Endothelial cell of umbilical vein (primary cell): Measurements from ENCODE around the gene ATP5ME. TPM values are rescaled to one million over a fixed set of nuclear protein-coding genes. Genes with fewer than 3 reads are reported as not detected.

Experiments used
- BruUV-seq: library from RNA; stranded (reverse); fragments of 400-500 nt; replicated peaks from 2 replicates; lab custom pipeline; 2021; lab: Mats Ljungman, UMichigan
- CTCF ChIA-PET: fragments of 300-600, 350-600 bp; sonication (Branson Sonifier 250); formaldehyde crosslinking; loops from one replicate; lab custom pipeline; 2021; ENCODE audit warnings: antibody characterized with exemption, inconsistent platforms; lab: Charles Lee
- POLR2A ChIA-PET: fragments of 300-600, 350-600 bp; sonication (Branson Sonifier 250); formaldehyde crosslinking; loops from one replicate; lab custom pipeline; 2021; ENCODE audit warnings: antibody characterized with exemption, inconsistent platforms; lab: Charles Lee
- DNase-seq: peaks from one replicate; pipeline ENCODE4 v3.0.0-alpha.2; 2011; ENCODE audit warnings: low read depth, low spot score
- FAIRE-seq: peaks from 2 replicates; lab custom pipeline; 2011; peaks lifted over from hg19 to GRCh38; lab: Jason Lieb, UNC
- H2AFZ ChIP-seq: 2 replicates; pipeline ENCODE4 v1.6.0; 2012; ENCODE audit warnings: low read depth, low read length, control low read depth, inconsistent platforms
- H3K27ac ChIP-seq: 2 replicates; pipeline ENCODE4 v1.5.1; 2011; ENCODE audit warnings: low read depth, mild to moderate bottlenecking, control low read depth, low read length, moderate library complexity; ENCODE audit not compliant: insufficient read depth
- H3K27me3 ChIP-seq, 2 experiments: 2 replicates each; pipeline versions ENCODE4 v1.6.0 to v1.6.1; 2011; ENCODE audit warnings: low read length in 2 of 2, mixed read lengths in 1 of 2; ENCODE audit not compliant: control insufficient read depth in 2 of 2, insufficient read depth in 2 of 2
- H3K36me3 ChIP-seq, 2 experiments: 2 replicates in 1 of 2; 3 replicates in 1 of 2; pipeline ENCODE4 v1.5.1; 2011; ENCODE audit warnings: low read length in 2 of 2, mild to moderate bottlenecking in 1 of 2, moderate library complexity in 1 of 2; ENCODE audit not compliant: control insufficient read depth in 2 of 2, insufficient read depth in 2 of 2; ENCODE audit errors: extremely low read depth in 1 of 2
- H3K4me1 ChIP-seq: 3 replicates; pipeline ENCODE4 v1.5.1; 2011; ENCODE audit warnings: mild to moderate bottlenecking, low read length; ENCODE audit not compliant: control insufficient read depth, insufficient read depth; ENCODE audit errors: extremely low read depth
- H3K4me2 ChIP-seq: 2 replicates; pipeline ENCODE4 v1.6.1; 2011; ENCODE audit warnings: low read length, control low read depth, mixed read lengths; ENCODE audit not compliant: insufficient read depth
- H3K4me3 ChIP-seq, 3 experiments: fragments of 200-600 bp in 1 of 3; sonication (generic), shearing (Covaris generic) in 1 of 3; replicated peaks in 1 of 3; 2 replicates each; pipeline ENCODE4 v1.5.1; 2011 to 2016; ENCODE audit warnings: control low read depth in 3 of 3, low read length in 3 of 3, mild to moderate bottlenecking in 2 of 3, inconsistent platforms in 1 of 3, low read depth in 1 of 3, moderate library complexity in 1 of 3; ENCODE audit not compliant: insufficient read depth in 1 of 3
- H3K79me2 ChIP-seq: 2 replicates; pipeline ENCODE4 v1.6.0; 2012; ENCODE audit warnings: low read length, inconsistent platforms; ENCODE audit not compliant: control insufficient read depth, insufficient read depth
- H3K9ac ChIP-seq: replicated peaks from 2 replicates; pipeline ENCODE3; 2011; ENCODE audit warnings: low read length, control low read depth; ENCODE audit not compliant: insufficient read depth; ENCODE audit errors: extremely low read depth
- H3K9me1 ChIP-seq: replicated peaks from 3 replicates; pipeline ENCODE4 v1.6.0; 2011; ENCODE audit warnings: mild to moderate bottlenecking, low read length; ENCODE audit not compliant: control insufficient read depth, insufficient read depth; ENCODE audit errors: extremely low read depth
- H3K9me3 ChIP-seq: replicated peaks from 2 replicates; pipeline ENCODE4 v1.5.1; 2012; ENCODE audit warnings: low read length, inconsistent platforms; ENCODE audit not compliant: control insufficient read depth, insufficient read depth
- H4K20me1 ChIP-seq: replicated peaks from 2 replicates; pipeline ENCODE3; 2011; ENCODE audit warnings: mild to moderate bottlenecking, low read length; ENCODE audit not compliant: control insufficient read depth, insufficient read depth; ENCODE audit errors: extremely low read depth
- CTCF ChIP-seq, 2 donors: IDR thresholded peaks; 1 replicate in 1 of 2; 2 replicates in 1 of 2; pipeline ENCODE4 v1.5.1; 2011; ENCODE audit warnings: low read length in 2 of 2, mild to moderate bottlenecking in 2 of 2, moderate library complexity in 2 of 2, control low read depth in 1 of 2, inconsistent platforms in 1 of 2, low read depth in 1 of 2; ENCODE audit not compliant: insufficient read depth in 1 of 2; ENCODE audit errors: extremely low read depth in 1 of 2
- EZH2 ChIP-seq: IDR thresholded peaks from 2 replicates; pipeline ENCODE4 v1.6.1; 2012; ENCODE audit warnings: borderline replicate concordance, low read depth, mild to moderate bottlenecking, moderate library complexity, low read length, inconsistent platforms; ENCODE audit not compliant: severe bottlenecking
- FOS ChIP-seq: IDR thresholded peaks from 2 replicates; pipeline ENCODE4 v1.6.1; 2011; ENCODE audit warnings: mild to moderate bottlenecking, low read length, moderate library complexity, borderline replicate concordance; ENCODE audit not compliant: insufficient read depth
- GATA2 ChIP-seq: IDR thresholded peaks from 2 replicates; pipeline ENCODE4 v1.7.0; 2011; ENCODE audit warnings: low read depth, mild to moderate bottlenecking, moderate library complexity, mixed read lengths, low read length; ENCODE audit not compliant: insufficient read length, insufficient read depth
- JUN ChIP-seq: IDR thresholded peaks from 2 replicates; pipeline ENCODE4 v1.6.1; 2011; ENCODE audit warnings: borderline replicate concordance, low read depth; ENCODE audit not compliant: insufficient read length, insufficient read depth
- MAX ChIP-seq: IDR thresholded peaks from 2 replicates; pipeline ENCODE4 v1.6.1; 2011; ENCODE audit not compliant: insufficient read depth, insufficient read length
- MYC ChIP-seq: IDR thresholded peaks from one replicate; pipeline ENCODE4 v1.6.1; 2011; ENCODE audit warnings: mild to moderate bottlenecking, low read depth, low read length
- POLR2A ChIP-seq: IDR thresholded peaks from 2 replicates; pipeline ENCODE4 v1.6.1; 2012; ENCODE audit warnings: low read depth, mild to moderate bottlenecking, control low read depth, low read length
- POLR2AphosphoS5 ChIP-seq: IDR thresholded peaks from 2 replicates; pipeline ENCODE4 v1.6.1; 2012; ENCODE audit warnings: low read depth, mild to moderate bottlenecking, control low read depth, low read length, moderate library complexity; ENCODE audit not compliant: insufficient read depth
- dilution Hi-C: fragments of 300-500 bp; cut with MboI; formaldehyde crosslinking; loops from one replicate; pipeline ENCODE4 v1.15.0; 2019; ENCODE audit warnings: low sequenced_read_pairs; ENCODE audit not compliant: extremely low pct_ligation_motif_present
- intact Hi-C: fragments of 100-400 bp; cut with micrococcal nuclease; formaldehyde crosslinking; loops from one replicate; pipeline ENCODE4 v1.10.0; 2022
- polyA plus RNA-seq, 4 experiments: library from polyadenylated mRNA; depleted of rRNA in 3 of 4; stranded (reverse) in 3 of 4; unstranded in 1 of 4; fragments of >200 nt; gene quantifications; 2 replicates each; pipeline versions ENCODE4 v1.2.1 to v1.2.3, GENCODE V29; 2011 to 2012; ENCODE audit warnings: missing spikeins in 1 of 4
- total RNA-seq: library from RNA; stranded (reverse); gene quantifications from 2 replicates; pipeline ENCODE4 v1.2.3, GENCODE V29; 2021

Gene ATP5ME
- total and polyA plus RNA-seq, 2 donors (not counting 3 experiments of a cell fraction or from before 2014, with no cell fraction given), result 303 to 304 TPM

- no peaks in the 10 kb centered on the region for H3K9me3 ChIP-seq
- FAIRE-seq (no peak), DNase-seq (no peak)
- H3K4me3 ChIP-seq, result no peak overlapping the region
- ChIA-PET POLR2A (no interaction called here), CTCF (no interaction called here)
- H3K27me3 ChIP-seq, result no peaks in the 10 kb centered on the region
- dilution Hi-C loops, result no loop called here
- no peak overlapping the region for H3K9ac ChIP-seq
- no peak overlapping the region for H2AFZ ChIP-seq
- no peaks in the 10 kb centered on the region for H3K4me1 ChIP-seq
- no TSS peak for BruUV-seq
- H4K20me1 ChIP-seq, result no peaks in the 10 kb centered on the region
- no peaks in the 10 kb centered on the region for H3K9me1 ChIP-seq
- no peaks in the 10 kb centered on the region for H3K36me3 ChIP-seq
- no peaks in the 10 kb centered on the region for H3K79me2 ChIP-seq
- H3K4me2 ChIP-seq, result no peak overlapping the region
- intact Hi-C loops, result no loop called here
- TF ChIP-seq EZH2 (no peak), POLR2AphosphoS5 (no peak), CTCF (IDR thresholded peaks at IDR 0.05; ENCODE audit: extremely low read depth in 1 of 2, insufficient read depth in 1 of 2, low read depth in 1 of 2, low read length in 2 of 2) (no peak), JUN (no peak), FOS (no peak), GATA2 (no peak), MYC (no peak), POLR2A (no peak), MAX (no peak)
- no peak overlapping the region for H3K27ac ChIP-seq
These were observed 22.0 kb downstream of the ATP5ME start for GRCh38 chr4:651884-652642.
